SU-DHL-6 (cell line): ENCODE data around the gene SORBS2.

ENCODE experiments used
- EZH2phosphoT487 ChIP-seq: fragments of 200-600 bp; sonication (generic), shearing (Covaris generic); conservative IDR thresholded peaks from 2 replicates; pipeline ENCODE4 v1.6.1; 2018; ENCODE audit warnings: mild to moderate bottlenecking, antibody characterized with exemption, low read length, moderate library complexity, mixed read lengths
- TF ChIP-seq, protein P1 (sequence below): fragments of 200-600 bp; sonication (generic); IDR thresholded peaks from one replicate; pipeline ENCODE4 v1.5.1; 2017; ENCODE audit warnings: antibody characterized with exemption, mild to moderate bottlenecking, low read length, moderate library complexity; ENCODE audit not compliant: insufficient read depth, poor library complexity, severe bottlenecking

DNA sequence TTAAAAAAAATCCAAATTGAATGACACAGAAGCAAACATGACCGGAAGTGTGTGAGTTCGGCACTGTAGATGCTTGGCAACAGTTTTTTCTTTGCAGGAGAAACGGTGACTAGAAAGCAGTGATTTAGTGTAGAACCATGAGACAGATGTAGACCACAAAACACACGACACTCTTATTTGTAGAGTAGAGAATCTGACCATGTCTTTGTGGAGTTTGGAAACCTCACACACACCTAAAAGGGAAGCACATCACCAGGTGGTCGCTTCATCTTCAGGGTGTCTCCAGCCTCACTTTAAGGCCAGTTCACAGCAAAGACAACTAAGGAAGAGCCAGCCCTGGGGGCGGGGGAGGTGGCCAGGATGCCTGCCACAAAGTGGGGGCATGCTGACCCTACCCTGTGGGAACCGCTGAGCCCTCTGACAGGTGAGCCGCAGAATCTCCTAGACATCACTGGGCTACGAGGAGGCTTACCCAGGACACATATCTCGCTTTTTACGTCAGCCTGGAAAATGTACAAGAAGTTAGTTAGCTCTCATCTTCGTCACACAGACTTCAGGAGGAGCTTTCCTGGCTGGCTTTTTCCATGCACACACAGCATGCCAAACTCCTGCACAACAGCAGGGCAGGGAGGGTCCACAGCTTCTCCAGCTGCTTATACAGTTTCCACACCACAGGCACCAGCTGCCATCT is 212.3 kb downstream of the SORBS2 start:
- TF ChIP-seq, protein P1, sequence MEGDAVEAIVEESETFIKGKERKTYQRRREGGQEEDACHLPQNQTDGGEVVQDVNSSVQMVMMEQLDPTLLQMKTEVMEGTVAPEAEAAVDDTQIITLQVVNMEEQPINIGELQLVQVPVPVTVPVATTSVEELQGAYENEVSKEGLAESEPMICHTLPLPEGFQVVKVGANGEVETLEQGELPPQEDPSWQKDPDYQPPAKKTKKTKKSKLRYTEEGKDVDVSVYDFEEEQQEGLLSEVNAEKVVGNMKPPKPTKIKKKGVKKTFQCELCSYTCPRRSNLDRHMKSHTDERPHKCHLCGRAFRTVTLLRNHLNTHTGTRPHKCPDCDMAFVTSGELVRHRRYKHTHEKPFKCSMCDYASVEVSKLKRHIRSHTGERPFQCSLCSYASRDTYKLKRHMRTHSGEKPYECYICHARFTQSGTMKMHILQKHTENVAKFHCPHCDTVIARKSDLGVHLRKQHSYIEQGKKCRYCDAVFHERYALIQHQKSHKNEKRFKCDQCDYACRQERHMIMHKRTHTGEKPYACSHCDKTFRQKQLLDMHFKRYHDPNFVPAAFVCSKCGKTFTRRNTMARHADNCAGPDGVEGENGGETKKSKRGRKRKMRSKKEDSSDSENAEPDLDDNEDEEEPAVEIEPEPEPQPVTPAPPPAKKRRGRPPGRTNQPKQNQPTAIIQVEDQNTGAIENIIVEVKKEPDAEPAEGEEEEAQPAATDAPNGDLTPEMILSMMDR: no peak
- TF ChIP-seq EZH2phosphoT487: no peak
